Mucosa of descending colon (tissue), 3 donors: Measurements from ENCODE around the gene C17orf113. TPM values are rescaled to one million over a fixed set of nuclear protein-coding genes. Genes with fewer than 3 reads are reported as not detected.

ENCODE experiments used
- ATAC-seq: fragments of 200-7000 bp; cut with Tn5 transposase; one replicate; pipeline ENCODE4 v1.9.1; 2020; ENCODE audit warnings: mild to moderate bottlenecking, moderate library complexity
- DNase-seq, 3 donors: peaks; one replicate each; pipeline ENCODE4 v3.0.0-alpha.2; 2020
- H3K36me3 ChIP-seq: fragments of 200-600 bp; one replicate; pipeline ENCODE4 v1.8.0; 2021; ENCODE audit warnings: low read depth, mild to moderate bottlenecking
- H3K4me1 ChIP-seq: fragments of 200-600 bp; one replicate; pipeline ENCODE4 v1.8.0; 2021; ENCODE audit warnings: low read depth, mild to moderate bottlenecking
- H3K4me3 ChIP-seq: fragments of 200-600 bp; one replicate; pipeline ENCODE4 v1.8.0; 2021; ENCODE audit warnings: mild to moderate bottlenecking
- H3K9me3 ChIP-seq: fragments of 200-600 bp; one replicate; pipeline ENCODE4 v1.8.0; 2021; ENCODE audit warnings: mild to moderate bottlenecking
- intact Hi-C, 2 donors: fragments of 100-400 bp; cut with DNase I in 1 of 2; cut with micrococcal nuclease in 1 of 2; formaldehyde crosslinking; loops; one replicate each; pipeline versions ENCODE4 v1.11.0 to v1.11.1; 2022; cut with DNase I, micrococcal nuclease
- total RNA-seq, 3 donors: library from RNA; stranded (reverse); fragmentation: NEBNext Ultra II Directional in 2 of 3; extraction: Animal tissue kit (Norgen Biotek cat#: 25700) in 2 of 3; gene quantifications; one replicate each; pipeline versions ENCODE4 v1.2.1 to v1.2.4, GENCODE V29; 2021 to 2023
- TF ChIP-seq, protein P1 (sequence below): fragments of 200-600 bp; IDR thresholded peaks from one replicate; pipeline ENCODE4 v1.8.0; 2022; ENCODE audit warnings: antibody characterized with exemption, mild to moderate bottlenecking
- donor health status: DM: no; HTN: no; CAD: no; lungs with moderate emphysema.
- donor health status: DM: no; HTN: no; CAD: no.
- donor health status: DM: no; HTN: yes; CAD: no.

The C17orf113 gene
- total RNA-seq, 3 donors from 2014 or later: 1.2 to 3.8 (median 2.0) TPM

DNA sequence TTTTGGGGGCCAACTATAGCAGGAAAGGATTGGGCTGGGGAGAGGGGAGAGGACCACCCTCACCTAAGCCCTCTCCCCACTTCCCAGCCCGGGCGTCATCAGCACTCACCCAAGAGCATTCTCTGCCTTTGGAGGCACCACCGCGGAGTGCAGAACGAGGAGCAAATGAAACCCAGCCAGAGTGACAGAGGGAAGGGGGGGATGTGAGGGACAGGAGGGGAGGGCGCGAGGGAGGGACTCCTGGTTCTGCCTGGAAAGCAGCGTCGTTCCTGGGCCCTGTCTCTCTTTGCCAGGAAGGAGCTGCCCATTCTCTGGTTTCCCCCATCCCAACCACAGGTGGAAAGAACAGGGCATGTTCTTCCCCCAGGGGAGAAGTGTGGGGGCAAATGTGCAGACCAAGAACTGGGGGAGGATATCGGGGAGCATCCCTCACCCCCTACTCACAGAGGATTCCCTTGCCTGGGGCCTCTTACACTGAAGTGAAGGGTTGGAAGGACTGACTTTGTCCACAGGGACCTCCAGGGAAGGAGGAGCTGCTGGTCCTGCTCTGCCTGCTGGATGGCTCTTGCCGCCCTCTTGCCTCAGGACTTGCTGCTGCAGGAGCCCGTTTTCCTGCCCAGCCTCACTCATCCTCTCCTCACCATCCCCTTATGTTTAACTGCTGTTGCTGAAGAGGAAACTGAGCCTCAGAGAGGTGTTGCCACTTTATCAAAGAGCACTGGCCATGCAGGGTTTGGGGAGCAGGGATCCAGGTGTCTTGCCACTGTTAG lies 3.5 kb upstream of the C17orf113 start:
- no peak overlapping the region for H3K4me3 ChIP-seq
- no peaks in the 10 kb centered on the region for H3K9me3 ChIP-seq
- TF ChIP-seq, protein P1, sequence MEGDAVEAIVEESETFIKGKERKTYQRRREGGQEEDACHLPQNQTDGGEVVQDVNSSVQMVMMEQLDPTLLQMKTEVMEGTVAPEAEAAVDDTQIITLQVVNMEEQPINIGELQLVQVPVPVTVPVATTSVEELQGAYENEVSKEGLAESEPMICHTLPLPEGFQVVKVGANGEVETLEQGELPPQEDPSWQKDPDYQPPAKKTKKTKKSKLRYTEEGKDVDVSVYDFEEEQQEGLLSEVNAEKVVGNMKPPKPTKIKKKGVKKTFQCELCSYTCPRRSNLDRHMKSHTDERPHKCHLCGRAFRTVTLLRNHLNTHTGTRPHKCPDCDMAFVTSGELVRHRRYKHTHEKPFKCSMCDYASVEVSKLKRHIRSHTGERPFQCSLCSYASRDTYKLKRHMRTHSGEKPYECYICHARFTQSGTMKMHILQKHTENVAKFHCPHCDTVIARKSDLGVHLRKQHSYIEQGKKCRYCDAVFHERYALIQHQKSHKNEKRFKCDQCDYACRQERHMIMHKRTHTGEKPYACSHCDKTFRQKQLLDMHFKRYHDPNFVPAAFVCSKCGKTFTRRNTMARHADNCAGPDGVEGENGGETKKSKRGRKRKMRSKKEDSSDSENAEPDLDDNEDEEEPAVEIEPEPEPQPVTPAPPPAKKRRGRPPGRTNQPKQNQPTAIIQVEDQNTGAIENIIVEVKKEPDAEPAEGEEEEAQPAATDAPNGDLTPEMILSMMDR: no peak
- no peaks in the 10 kb centered on the region for H3K36me3 ChIP-seq
- ATAC-seq (no peak), DNase-seq (no peak)
- H3K4me1 ChIP-seq: peaks cover 12% of the 10 kb centered on the region
- intact Hi-C loops: no loop called here

DNA sequence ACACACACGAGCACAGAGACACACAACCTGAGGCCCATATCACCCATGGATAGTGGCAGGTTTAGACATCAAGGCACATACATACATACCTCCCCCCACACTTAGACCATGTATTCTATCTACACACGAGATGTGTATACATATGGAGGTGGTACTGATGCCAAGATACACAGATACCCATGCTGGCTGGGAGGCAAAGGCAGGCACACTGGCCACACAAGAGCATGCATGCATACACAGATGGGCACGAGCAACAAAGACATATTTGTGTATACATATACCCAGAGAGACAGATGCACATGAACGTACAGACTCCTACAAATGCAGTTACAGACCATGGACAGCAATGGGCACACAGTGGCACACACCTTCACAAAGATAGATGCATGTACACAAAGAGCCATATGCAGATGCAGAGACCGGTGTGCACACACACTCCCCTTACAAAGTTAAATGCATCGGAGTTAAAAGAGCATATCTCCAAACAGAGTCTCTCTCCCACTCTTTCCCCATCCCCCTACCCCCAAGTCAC lies 2.0 kb upstream of the C17orf113 start:
- Histone ChIP-seq H3K4me3 (no peak overlapping the region), H3K36me3 (no peaks in the 10 kb centered on the region), H3K4me1 (peaks cover 12% of the 10 kb centered on the region), H3K9me3 (no peaks in the 10 kb centered on the region)
- DNase-seq (no peak), ATAC-seq (no peak)
- TF ChIP-seq, protein P1: no peak
- intact Hi-C loops: no loop called here

DNA sequence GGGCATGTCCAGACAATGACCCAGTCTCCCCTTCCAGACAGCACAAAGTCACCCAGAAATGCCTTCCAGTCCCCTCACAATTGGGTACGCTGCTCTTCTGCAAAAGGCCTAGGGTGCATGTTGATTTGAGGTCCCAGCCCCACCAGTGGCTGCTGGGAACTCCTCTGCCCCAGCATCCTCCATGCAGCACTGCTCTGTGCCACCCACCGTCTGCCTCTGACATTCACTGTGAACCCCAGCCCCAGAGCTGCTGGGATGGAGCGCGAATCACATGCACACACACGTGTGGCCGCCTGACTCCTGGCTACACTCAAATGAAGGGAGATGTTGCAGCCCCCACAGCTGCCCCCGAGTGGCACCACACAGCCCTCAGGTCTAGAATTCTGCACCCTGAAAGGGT lies 1.2 kb upstream of the C17orf113 start:
- peaks cover 12% of the 10 kb centered on the region for H3K4me1 ChIP-seq
- H3K4me3 ChIP-seq: no peak overlapping the region
- TF ChIP-seq, protein P1: no peak
- DNase-seq (no peak), ATAC-seq (no peak)
- no peaks in the 10 kb centered on the region for H3K36me3 ChIP-seq
- intact Hi-C loops: no loop called here
- no peaks in the 10 kb centered on the region for H3K9me3 ChIP-seq

DNA sequence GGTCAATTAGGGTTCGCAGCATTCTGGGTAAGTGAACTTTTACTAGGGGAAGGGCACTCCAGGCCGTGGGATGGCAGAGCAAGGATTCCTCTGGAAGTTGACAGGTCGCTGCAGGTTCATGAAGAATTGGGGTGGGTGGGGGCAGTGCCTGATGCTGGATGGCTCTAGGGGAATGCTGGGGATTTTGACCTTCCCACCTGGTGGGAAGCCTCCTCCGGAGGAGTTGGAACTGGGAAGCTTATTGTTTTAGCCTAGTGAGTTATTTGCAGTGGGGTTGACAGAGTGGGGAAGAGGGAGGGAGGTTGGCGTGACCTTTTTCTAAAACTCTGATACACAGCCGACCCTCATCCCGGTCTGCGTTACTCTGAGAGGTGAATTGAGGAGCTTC lies 606 bp upstream of the C17orf113 start:
- DNase-seq (no peak), ATAC-seq (no peak)
- H3K4me3 ChIP-seq: no peak overlapping the region
- H3K9me3 ChIP-seq: no peaks in the 10 kb centered on the region
- no peaks in the 10 kb centered on the region for H3K36me3 ChIP-seq
- TF ChIP-seq, protein P1: no peak
- H3K4me1 ChIP-seq: peaks cover 12% of the 10 kb centered on the region
- intact Hi-C loops: no loop called here

DNA sequence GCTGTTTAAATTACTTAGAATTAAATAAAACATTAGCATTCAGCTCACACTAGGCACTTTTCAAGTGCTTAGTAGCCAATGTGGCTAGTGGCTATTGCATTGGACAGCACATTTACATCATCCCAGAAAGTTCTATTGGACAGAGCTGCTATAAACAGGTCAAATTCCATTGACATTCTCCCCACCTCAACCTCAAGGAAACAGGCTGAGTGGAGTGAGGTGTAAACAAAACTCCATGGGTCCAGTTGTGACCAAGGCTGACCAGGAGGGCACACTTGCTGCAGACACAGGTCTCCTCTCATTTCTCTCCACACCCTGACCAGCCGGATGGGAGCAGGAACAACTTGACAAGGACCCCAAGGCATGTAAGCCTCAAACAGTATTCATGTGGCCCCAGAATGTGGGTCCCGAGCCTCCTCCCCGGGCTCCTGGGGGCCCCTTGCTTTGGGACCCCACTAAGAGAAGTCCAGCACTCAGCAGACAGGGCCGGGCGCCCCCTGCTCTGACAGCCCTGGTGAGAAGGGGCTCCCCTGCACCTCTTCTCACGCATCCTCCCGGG lies 488 bp downstream of the C17orf113 start:
- Histone ChIP-seq H3K4me1 (peaks cover 12% of the 10 kb centered on the region), H3K4me3 (peak overlapping the region; percentile 34), H3K36me3 (no peaks in the 10 kb centered on the region), H3K9me3 (no peaks in the 10 kb centered on the region)
- ATAC-seq (peak; percentile 73), DNase-seq (no peak)
- intact Hi-C loops: no loop called here
- TF ChIP-seq, protein P1: no peak
